GM21786 (cell line): ENCODE results near the gene MYLK4.
A peak's percentile ranks its signal among the peaks of the same experiment; 100 is the strongest.

Experiments used
- ATAC-seq: cut with Tn5 transposase; IDR thresholded peaks from one replicate; pipeline ENCODE4 v1.9.1; 2021; ENCODE audit not compliant: unreplicated experiment

Gene MYLK4

DNA sequence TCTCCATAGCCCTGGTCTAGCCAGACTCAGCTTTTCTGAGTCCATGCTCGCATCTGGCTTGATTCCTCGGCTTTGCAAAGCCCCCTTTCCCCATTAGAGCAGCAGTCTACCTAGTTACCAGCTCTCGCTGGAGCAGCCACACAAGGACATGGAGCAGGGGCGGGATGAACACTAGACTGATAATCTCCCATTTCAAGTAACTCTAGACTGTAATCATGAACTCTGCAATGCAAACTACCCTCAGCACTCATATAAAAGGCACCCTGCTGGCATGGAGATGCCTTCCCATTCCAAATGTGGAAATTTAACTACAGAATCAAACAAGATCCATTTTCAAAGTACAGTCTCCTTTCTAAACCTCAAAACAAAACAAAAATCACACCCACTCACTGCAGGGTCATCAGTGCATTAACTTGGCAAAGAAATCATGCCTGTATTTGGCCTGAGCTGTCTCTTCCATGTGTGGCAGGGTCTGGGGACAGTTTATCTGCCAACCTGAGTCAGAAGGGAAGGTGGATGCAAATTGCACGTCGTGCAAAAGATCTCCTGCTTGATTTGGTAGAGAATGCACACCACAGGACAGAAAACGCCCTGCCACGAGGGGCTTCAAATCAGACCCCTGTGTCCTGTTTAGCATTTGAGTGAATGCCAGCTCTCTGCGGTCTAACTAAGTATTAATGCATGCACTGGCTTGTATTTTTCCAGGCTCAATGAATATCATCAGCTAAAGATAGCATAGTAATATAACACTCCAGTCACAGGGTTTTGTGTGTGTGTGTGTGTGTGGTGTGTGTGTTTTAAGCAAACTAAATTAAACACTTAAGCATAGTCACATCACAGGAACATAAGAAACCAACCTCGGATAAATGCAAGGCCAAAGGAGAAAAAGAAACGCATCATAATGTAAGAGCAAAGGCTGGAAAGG, 85.3 kb downstream of the MYLK4 start:
- ATAC-seq: no peak

DNA sequence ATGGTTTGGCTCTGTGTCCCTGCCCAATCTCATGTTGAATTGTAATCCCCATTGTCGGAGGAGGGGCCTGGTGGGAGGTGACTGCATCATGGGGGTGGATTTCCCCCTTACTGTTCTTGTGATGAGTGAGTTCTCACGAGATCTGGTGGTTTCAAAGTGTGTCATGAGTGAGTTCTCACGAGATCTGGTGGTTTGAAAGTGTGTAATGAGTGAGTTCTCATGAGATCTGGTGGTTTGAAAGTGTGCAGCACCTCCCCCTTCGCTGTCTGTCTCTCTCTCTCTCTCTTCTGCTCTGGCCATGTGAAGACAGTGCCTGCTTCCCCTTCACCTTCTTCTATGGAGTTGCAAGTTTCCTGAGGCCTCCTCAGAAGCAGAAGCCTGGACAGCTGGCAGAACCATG, 87.6 kb downstream of the MYLK4 start:
- ATAC-seq: no peak

DNA sequence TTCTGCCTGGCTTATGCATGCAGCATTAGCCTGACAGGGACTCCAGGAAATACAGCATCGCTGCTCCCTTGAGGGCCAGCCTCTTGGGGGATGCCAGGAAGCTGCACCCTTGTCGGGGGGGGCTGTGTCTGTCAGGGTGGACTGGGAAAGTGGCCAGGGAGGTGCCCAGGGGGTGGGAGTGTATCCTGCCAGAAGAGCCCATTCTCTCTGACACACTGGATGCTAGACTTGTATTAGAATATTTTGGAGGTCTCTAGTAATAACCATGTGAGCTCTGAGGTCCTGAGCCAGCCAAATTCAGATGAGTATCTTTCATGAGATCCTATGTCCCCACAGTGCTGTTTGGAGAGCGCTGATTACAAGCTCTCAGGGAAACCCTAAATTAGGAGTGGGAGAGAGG, 89.1 kb downstream of the MYLK4 start:
- ATAC-seq: no peak

- no peak for ATAC-seq
Measured at GRCh38 chr6:2659882-2660281, 90.8 kb downstream of the MYLK4 start.

DNA sequence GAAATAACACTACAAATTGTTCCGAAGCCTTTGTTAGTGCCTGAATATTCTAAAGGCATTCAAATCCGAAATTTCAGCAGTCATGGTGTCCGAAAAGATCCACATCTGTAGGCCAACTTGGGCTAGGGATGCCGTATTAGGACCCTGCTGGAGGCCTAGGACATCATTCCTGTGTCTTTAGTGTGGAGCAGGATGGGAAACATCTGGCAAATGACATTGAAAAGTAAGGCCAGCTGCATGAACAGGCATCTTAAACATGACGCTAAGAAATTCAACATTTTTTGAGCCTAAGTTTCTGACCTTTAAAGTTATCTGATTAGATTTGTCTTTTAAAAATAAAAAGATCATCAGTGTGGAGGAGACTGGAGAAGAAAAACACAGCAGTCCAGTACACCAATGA, 91.3 kb downstream of the MYLK4 start:
- ATAC-seq: no peak

- ATAC-seq: peak; percentile 87
Measured at GRCh38 chr6:2658788-2659187, 91.9 kb downstream of the MYLK4 start.

- ATAC-seq: no peak
Measured at GRCh38 chr6:2656460-2657079, 94.2 kb downstream of the MYLK4 start.

DNA sequence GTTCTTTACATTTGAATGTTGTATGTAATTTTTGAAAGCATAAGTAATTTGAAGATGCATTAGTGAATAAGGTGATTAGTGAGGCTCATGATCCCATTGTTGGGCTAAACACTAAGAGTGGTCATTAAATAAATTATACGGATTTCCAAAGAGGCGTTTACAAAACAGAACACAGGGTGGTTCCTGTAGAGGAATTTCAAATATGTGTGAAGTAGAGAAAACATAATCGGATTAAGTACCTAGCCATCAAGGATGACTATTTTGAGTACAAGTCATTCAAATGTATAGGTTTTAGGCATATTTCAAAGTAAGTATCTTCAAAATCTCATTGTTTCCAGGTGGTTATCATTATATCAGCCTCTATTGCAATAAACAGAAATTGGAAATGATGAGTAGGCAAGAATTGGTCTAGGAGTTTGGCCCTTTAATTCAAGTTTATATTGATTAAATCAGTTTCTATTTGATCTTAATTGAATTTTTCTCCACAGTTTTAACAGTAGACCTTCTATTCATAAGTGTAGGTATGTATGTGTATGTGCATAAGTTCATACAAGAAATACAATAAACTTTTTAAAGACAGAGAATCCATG, 94.8 kb downstream of the MYLK4 start:
- ATAC-seq: no peak

DNA sequence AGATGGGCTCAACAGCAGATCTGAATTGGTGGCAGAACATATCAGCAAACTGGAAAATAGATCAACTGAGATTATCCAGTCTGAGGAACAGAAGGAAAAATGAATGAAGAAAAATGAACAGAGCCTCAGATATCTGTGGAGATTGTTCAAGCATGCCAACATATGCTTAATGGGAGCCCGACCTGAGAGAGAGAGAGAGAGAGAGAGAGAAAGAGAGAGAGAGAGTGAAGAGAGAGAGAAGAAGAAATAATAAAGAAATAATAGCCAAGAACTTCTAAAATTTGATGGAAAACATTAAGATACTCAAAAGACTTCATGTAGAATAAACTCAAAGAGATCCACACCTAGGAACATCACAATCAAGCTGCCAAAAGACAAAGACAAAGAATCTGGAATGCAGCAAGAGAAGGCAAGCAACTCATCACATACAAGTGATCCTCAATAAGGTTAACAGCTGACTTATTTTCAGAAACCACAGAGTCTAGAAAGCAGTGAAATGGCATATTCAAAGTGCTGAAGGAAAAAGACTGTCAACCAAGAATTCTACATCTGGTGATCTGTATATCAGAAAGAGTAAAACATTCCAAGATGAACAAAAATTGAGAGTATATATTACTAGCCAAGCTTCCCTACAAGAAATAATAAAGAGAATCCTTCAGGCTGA, 97.2 kb downstream of the MYLK4 start:
- ATAC-seq: no peak

DNA sequence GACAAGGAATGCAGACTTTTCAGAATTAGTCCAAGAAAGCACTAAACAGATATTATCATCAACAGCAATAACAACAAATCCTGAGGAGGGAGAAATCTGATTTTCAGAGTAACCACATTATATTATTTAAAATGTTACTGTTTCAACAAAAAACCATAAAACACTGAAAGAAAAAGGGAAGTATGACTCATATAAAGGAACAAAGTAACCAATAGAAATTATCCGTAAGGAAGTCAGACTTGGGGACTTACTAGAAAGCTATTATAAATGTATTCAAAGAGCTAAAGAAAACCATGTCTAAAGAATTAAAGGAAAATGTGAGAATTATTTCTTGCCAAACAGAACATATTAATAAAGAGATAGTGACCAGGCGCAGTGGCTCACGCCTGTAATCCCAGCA, 98.1 kb downstream of the MYLK4 start:
- no peak for ATAC-seq

DNA sequence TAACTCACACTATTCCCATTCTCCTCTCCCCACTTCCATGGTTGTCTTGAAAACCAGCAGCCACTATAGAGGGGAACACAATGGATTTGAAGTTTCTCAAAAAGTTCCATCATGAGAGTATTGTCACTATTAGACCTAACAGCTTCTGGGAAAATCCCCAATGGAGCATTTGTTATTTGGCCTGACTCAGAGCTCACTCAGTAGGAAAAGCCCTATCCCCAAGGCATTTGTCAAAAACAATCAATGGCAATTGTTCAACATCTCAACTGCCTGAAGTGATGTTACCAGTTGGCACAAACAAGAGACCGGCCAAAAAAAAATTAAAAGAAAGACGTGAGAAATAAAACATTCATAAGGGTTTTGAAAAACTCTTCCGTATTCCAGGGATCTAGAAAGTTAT, 98.8 kb downstream of the MYLK4 start:
- ATAC-seq: no peak

- no peak for ATAC-seq
Measured at GRCh38 chr6:2651536-2651935, 99.2 kb downstream of the MYLK4 start.

DNA sequence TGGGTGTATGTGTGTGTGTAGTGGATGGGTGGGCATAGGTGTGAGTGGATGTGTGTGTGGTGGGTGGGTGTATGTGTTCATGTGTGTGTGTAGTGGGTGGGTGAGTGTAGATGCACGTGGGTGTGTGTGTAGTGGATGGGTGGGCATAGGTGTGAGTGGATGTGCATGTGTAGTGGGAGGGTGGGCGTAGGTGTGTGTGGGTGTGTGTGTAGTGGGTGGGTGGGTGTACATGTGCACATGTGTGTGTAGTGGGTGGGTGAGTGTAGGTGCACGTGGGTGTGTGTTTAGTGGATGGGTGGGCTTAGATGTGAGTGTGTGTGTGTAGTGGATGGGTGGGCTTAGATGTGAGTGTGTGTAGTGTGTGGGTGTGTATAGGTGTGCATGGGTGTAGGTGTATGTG, 104.4 kb downstream of the MYLK4 start:
- no peak for ATAC-seq

DNA sequence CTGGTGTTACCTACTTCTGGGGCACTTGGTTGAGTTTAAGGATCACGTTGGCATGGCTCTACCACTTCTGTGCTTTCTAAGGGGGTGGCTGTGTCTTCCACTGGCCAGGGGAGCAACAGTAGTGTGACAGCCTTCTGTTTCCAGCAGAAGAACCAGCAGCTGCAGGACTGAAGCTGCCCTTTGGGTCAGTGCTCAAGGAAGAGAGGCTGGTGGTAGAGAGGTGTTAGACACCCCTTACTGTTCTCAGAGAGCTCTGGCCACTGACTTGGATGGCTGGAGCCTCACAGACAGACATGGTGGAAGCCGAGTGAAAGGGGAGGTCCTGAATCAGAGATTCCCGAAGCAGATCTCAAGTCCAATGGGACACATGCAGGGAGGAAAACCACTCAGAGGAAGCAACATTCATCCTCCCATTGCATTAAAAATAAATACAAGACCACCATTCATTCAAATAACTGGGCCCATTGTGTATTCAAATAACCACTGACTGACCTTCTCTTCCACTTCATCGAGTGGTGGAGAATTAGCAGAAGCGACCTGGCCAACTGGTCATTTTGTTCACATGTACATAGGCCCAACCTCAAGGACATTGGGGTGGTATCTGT, 106.7 kb downstream of the MYLK4 start:
- no peak for ATAC-seq

- no peak for ATAC-seq
Measured at GRCh38 chr6:2643130-2643529, 107.6 kb downstream of the MYLK4 start.

- peak; percentile 61 for ATAC-seq
Measured at GRCh38 chr6:2641044-2641725, 109.5 kb downstream of the MYLK4 start.

- no peak for ATAC-seq
Measured at GRCh38 chr6:2640551-2640950, 110.2 kb downstream of the MYLK4 start.

DNA sequence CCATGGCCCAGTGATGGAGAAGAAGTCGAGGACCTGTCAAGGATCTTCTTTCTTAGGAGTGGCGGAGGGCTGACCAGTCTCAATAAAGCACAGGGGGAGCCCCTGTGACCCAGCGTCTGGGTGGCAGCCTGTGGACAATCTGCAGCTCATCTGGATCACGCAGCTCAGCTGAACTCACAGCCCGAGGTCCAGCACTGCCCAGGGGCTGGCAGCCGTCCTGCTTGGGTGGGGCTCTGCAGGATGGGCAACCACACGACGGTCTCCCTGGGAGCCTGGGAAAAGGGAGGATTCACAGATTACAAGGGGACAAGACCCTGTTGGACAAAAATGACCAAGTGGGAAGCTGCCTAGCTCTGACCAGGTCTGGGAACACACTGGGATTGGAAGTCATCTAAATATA, 110.8 kb downstream of the MYLK4 start:
- ATAC-seq: no peak

- no peak for ATAC-seq
Measured at GRCh38 chr6:2639167-2639566, 111.6 kb downstream of the MYLK4 start.

DNA sequence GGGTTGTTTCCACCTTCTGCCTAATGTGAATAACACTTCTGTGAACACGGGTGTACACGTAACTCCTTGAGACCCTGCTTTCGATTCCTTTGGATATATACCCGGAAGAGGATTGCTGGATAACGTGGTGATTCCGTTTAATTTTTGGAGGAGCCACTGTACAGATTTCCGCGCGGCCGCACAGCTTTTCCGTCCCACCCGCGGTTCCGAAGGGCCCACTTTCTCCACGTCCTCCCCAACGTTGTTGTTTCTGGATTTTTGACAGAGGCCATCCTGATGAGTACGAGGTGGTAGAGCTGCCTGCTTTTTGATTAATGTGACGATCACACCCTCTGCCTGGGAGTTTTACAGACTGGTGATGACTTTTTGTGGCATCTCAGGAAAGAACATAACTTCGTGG, 114.0 kb downstream of the MYLK4 start:
- no peak for ATAC-seq

- no peak for ATAC-seq
Measured at GRCh38 chr6:2635911-2636310, 114.8 kb downstream of the MYLK4 start.
